Measurements from ENCODE around the gene NOPCHAP1.

NOPCHAP1 gene

GRCh38 chr12:104958805-104959334 is 27.2 kb upstream of the NOPCHAP1 start:
- TF ChIP-seq GATA2 (IDR thresholded peaks at IDR 0.05; ENCODE audit: low read depth, low read length): no peak
- TF ChIP-seq GATA3 (IDR thresholded peaks at IDR 0.05; ENCODE audit: low read depth, low read length): no peak

- TF ChIP-seq GATA2 (IDR thresholded peaks at IDR 0.05; ENCODE audit: low read depth, low read length) (no peak), GATA3 (IDR thresholded peaks at IDR 0.05; ENCODE audit: low read depth, low read length) (no peak)
Observed at GRCh38 chr12:104959335-104959841, 26.7 kb upstream of the NOPCHAP1 start.

GRCh38 chr12:104960464-104960863 is 25.7 kb upstream of the NOPCHAP1 start:
- TF ChIP-seq GATA3 (IDR thresholded peaks at IDR 0.05; ENCODE audit: low read depth, low read length) (no peak), GATA2 (IDR thresholded peaks at IDR 0.05; ENCODE audit: low read depth, low read length) (no peak)

- no peak for TF ChIP-seq GATA3 (IDR thresholded peaks at IDR 0.05; ENCODE audit: low read depth, low read length)
- no peak for TF ChIP-seq GATA2 (IDR thresholded peaks at IDR 0.05; ENCODE audit: low read depth, low read length)
Observed at GRCh38 chr12:104963757-104964156, 22.4 kb upstream of the NOPCHAP1 start.

- TF ChIP-seq GATA3 (IDR thresholded peaks at IDR 0.05; ENCODE audit: low read depth, low read length): no peak
- TF ChIP-seq GATA2 (IDR thresholded peaks at IDR 0.05; ENCODE audit: low read depth, low read length): no peak
Observed at GRCh38 chr12:104964167-104964855, 21.8 kb upstream of the NOPCHAP1 start.

- TF ChIP-seq GATA3 (IDR thresholded peaks at IDR 0.05; ENCODE audit: low read depth, low read length) (no peak), GATA2 (IDR thresholded peaks at IDR 0.05; ENCODE audit: low read depth, low read length) (no peak)
Observed at GRCh38 chr12:104964856-104965205, 21.3 kb upstream of the NOPCHAP1 start.

- TF ChIP-seq GATA2 (IDR thresholded peaks at IDR 0.05; ENCODE audit: low read depth, low read length): no peak
- no peak for TF ChIP-seq GATA3 (IDR thresholded peaks at IDR 0.05; ENCODE audit: low read depth, low read length)
Observed at GRCh38 chr12:104966677-104967076, 19.4 kb upstream of the NOPCHAP1 start.

- no peak for TF ChIP-seq GATA2 (IDR thresholded peaks at IDR 0.05; ENCODE audit: low read depth, low read length)
- no peak for TF ChIP-seq GATA3 (IDR thresholded peaks at IDR 0.05; ENCODE audit: low read depth, low read length)
Observed at GRCh38 chr12:104969343-104969742, 16.8 kb upstream of the NOPCHAP1 start.

- TF ChIP-seq GATA2 (IDR thresholded peaks at IDR 0.05; ENCODE audit: low read depth, low read length): no peak
- no peak for TF ChIP-seq GATA3 (IDR thresholded peaks at IDR 0.05; ENCODE audit: low read depth, low read length)
Observed at GRCh38 chr12:104971306-104971705, 14.8 kb upstream of the NOPCHAP1 start.

GRCh38 chr12:104973250-104973649 is 12.9 kb upstream of the NOPCHAP1 start:
- TF ChIP-seq GATA2 (IDR thresholded peaks at IDR 0.05; ENCODE audit: low read depth, low read length): no peak
- TF ChIP-seq GATA3 (IDR thresholded peaks at IDR 0.05; ENCODE audit: low read depth, low read length): no peak

- no peak for TF ChIP-seq GATA2 (IDR thresholded peaks at IDR 0.05; ENCODE audit: low read depth, low read length)
- TF ChIP-seq GATA3 (IDR thresholded peaks at IDR 0.05; ENCODE audit: low read depth, low read length): no peak
Observed at GRCh38 chr12:104974626-104975290, 11.4 kb upstream of the NOPCHAP1 start.

GRCh38 chr12:104975587-104976343 is 10.4 kb upstream of the NOPCHAP1 start:
- TF ChIP-seq GATA2 (IDR thresholded peaks at IDR 0.05; ENCODE audit: low read depth, low read length) (no peak), GATA3 (IDR thresholded peaks at IDR 0.05; ENCODE audit: low read depth, low read length) (no peak)

GRCh38 chr12:104976703-104977102 is 9.4 kb upstream of the NOPCHAP1 start:
- TF ChIP-seq GATA2 (IDR thresholded peaks at IDR 0.05; ENCODE audit: low read depth, low read length) (no peak), GATA3 (IDR thresholded peaks at IDR 0.05; ENCODE audit: low read depth, low read length) (no peak)

- no peak for TF ChIP-seq GATA3 (IDR thresholded peaks at IDR 0.05; ENCODE audit: low read depth, low read length)
- TF ChIP-seq GATA2 (IDR thresholded peaks at IDR 0.05; ENCODE audit: low read depth, low read length): no peak
Observed at GRCh38 chr12:104985206-104985605, 910 bp upstream of the NOPCHAP1 start.
